ENCODE data around the gene MRC2. TPM values are rescaled to one million over a fixed set of nuclear protein-coding genes. Genes with fewer than 3 reads are reported as not detected.
"Not testable (repeated sequence)": the region's sequence is repeated elsewhere in the genome, so short reads cannot be mapped to it uniquely, and the experiment has no call there.

The MRC2 gene
- total RNA-seq, 2 donors from 2014 or later, result 184 to 242 TPM

DNA sequence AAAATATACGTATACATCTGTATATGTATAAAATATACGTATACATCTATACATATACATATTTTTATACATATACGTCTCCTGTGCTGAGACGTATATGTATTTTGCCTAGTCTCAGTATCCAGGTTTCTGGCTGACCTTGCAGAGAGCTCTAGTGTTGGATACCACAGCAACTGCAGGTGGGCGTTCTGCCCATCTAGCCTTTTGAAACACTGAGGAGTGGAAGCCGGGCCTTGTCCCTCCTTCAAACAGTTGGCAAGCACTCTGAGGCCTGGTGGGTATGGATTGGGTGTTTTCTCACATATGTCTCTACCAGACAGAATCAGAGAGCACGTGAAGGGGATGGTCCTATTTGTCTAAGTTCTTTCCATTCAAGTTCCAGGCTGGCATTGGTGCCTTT, 39.4 kb upstream of the MRC2 start:
- no peaks in the 10 kb centered on the region for H3K4me1 ChIP-seq (ENCODE audit: control insufficient read depth in 1 of 2, low read depth in 2 of 2)
- no peak for TF ChIP-seq CTCF (IDR thresholded peaks at IDR 0.05)
- DNase-seq (ENCODE audit: low spot score) (no peak), ATAC-seq (ENCODE audit: insufficient number of reproducible peaks, low FRiP score, low read depth) (no peak)
- no peak overlapping the region for H3K27ac ChIP-seq
- H3K9me3 ChIP-seq, result no peaks in the 10 kb centered on the region
- H3K36me3 ChIP-seq, result peaks cover 23% of the 10 kb centered on the region
- H3K4me3 ChIP-seq, result no peak overlapping the region
- H3K27me3 ChIP-seq (replicated peaks; ENCODE audit: insufficient read depth), result no peaks in the 10 kb centered on the region

GRCh38 chr17:62591333-62591732, 36.1 kb upstream of the MRC2 start:
- DNase-seq (ENCODE audit: low spot score), result no peak
- no peaks in the 10 kb centered on the region for H3K4me1 ChIP-seq (ENCODE audit: control insufficient read depth in 1 of 2, low read depth in 2 of 2)
- H3K4me3 ChIP-seq, result no peak overlapping the region
- ATAC-seq (ENCODE audit: insufficient number of reproducible peaks, low FRiP score, low read depth), result no peak
- H3K9me3 ChIP-seq, result no peaks in the 10 kb centered on the region
- H3K27ac ChIP-seq, result no peak overlapping the region
- no peaks in the 10 kb centered on the region for H3K27me3 ChIP-seq (replicated peaks; ENCODE audit: insufficient read depth)
- TF ChIP-seq CTCF (IDR thresholded peaks at IDR 0.05), result no peak
- H3K36me3 ChIP-seq, result peaks cover 23% of the 10 kb centered on the region

DNA sequence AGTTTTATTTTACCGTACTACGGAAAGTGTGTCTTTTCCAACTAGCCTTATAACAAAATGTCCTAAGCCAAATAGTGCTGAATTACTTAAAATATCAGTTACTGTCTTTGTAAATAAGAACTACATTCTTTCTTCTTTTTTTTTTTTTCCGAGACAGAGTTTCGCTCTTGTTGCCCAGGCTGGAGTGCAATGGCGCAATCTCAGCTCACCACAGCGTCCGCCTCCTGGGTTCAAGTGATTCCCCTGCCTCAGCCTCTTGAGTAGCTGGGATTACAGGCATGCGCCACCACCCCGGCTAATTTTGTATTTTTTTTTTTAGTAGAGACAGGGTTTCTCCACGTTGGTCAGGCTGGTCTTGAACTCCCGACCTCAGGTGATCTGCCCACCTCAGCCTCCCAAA, 35.6 kb upstream of the MRC2 start:
- not testable (repeated sequence) for DNase-seq (ENCODE audit: low spot score); H3K27me3 ChIP-seq (replicated peaks; ENCODE audit: insufficient read depth); H3K4me3 ChIP-seq; H3K9me3 ChIP-seq; H3K27ac ChIP-seq; H3K4me1 ChIP-seq (ENCODE audit: control insufficient read depth in 1 of 2, low read depth in 2 of 2); ATAC-seq (ENCODE audit: insufficient number of reproducible peaks, low FRiP score, low read depth)
- H3K36me3 ChIP-seq, result peaks cover 22% of the 10 kb centered on the region

DNA sequence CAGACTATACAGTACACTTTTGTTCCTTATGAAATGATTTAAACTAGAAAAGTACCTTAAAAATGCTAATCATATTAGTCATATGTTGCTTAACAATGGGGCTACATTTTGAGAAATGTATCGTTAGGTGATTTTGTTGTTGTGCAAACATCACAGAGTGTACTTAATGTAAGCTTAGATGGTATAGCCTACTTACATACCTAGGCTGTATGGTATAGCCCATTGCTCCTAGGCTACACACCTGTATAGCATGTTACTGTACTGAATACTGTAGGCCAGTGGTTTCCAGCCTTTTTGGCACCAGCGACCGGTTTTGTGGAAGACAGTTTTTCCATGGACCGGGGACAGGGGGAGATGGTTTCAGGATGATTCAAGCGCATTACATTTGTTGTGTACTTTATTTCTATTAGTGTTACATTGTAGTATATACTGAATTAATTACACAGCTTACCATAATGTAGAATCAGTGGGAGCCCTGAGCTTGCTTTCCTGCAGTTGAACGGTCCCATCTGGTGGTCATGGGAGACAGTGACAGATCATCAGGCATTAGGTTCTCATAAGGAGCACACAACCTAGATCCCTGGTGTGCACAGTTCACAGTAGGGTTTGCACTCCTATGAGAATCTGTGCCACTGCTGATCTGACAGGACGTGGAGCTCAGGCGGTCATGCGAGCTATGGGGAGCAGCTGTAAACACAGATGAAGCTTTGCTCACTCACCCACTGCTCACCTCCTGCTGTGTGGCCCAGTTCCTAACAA, 35.0 kb upstream of the MRC2 start:
- Histone ChIP-seq H3K27me3 (replicated peaks; ENCODE audit: insufficient read depth) (no peaks in the 10 kb centered on the region), H3K4me1 (ENCODE audit: control insufficient read depth in 1 of 2, low read depth in 2 of 2) (no peaks in the 10 kb centered on the region), H3K36me3 (peaks cover 22% of the 10 kb centered on the region), H3K4me3 (no peak overlapping the region), H3K9me3 (no peaks in the 10 kb centered on the region), H3K27ac (no peak overlapping the region)
- TF ChIP-seq CTCF (IDR thresholded peaks at IDR 0.05), result no peak
- ATAC-seq (ENCODE audit: insufficient number of reproducible peaks, low FRiP score, low read depth) (no peak), DNase-seq (ENCODE audit: low spot score) (no peak)

DNA sequence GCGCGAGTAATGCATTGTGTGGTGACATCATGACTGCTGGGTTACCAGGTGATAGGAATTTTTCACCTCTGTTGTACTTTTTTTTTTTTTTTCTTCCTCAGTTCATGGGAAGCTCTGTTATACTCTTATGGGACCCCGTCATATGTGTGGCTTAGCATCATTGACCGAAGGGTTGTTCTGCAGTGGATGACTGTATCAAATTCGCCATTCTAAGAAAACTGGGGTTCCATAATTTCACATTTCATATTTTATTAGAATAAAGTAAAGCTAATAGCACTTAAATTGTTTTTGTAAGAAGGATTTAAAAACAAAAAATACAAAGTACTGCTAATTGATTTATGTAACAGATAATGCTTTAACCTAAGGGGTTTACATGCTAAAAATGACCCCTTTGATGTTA, 32.0 kb upstream of the MRC2 start:
- DNase-seq (ENCODE audit: low spot score), result no peak
- H3K4me1 ChIP-seq (ENCODE audit: control insufficient read depth in 1 of 2, low read depth in 2 of 2), result no peaks in the 10 kb centered on the region
- H3K36me3 ChIP-seq, result peaks cover 16% of the 10 kb centered on the region

More for the DNA sequence above, 32.0 kb upstream of the MRC2 start:
- no peaks in the 10 kb centered on the region for H3K9me3 ChIP-seq
- TF ChIP-seq CTCF (IDR thresholded peaks at IDR 0.05), result no peak
- no peak overlapping the region for H3K27ac ChIP-seq
- no peaks in the 10 kb centered on the region for H3K27me3 ChIP-seq (replicated peaks; ENCODE audit: insufficient read depth)
- no peak for ATAC-seq (ENCODE audit: insufficient number of reproducible peaks, low FRiP score, low read depth)
- no peak overlapping the region for H3K4me3 ChIP-seq

Measured in thoracic aorta (tissue), 2 donors.